CD4-positive, alpha-beta T cell (primary cell): ENCODE data around the gene SH3D19. TPM values are rescaled to one million over a fixed set of nuclear protein-coding genes. Genes with fewer than 3 reads are reported as not detected.

Experiments
- ATAC-seq: fragments of 200-7000 bp; cut with Tn5 transposase; one replicate; pipeline ENCODE4 v1.10.0; 2022; ENCODE audit warnings: mild to moderate bottlenecking; ENCODE audit not compliant: poor library complexity
- CTCF ChIA-PET: fragments of 350-600 bp; sonication (Branson Sonifier 250); formaldehyde crosslinking; loops from one replicate; lab custom pipeline; 2021; ENCODE audit warnings: antibody characterized with exemption, inconsistent platforms; lab: Charles Lee
- POLR2A ChIA-PET: fragments of 350-600 bp; sonication (Branson Sonifier 250); formaldehyde crosslinking; loops from one replicate; lab custom pipeline; 2021; ENCODE audit warnings: antibody characterized with exemption, inconsistent platforms; lab: Charles Lee
- DNase-seq, 14 experiments: peaks; one replicate each; pipeline ENCODE4 v3.0.0-alpha.2; 2013 to 2020; ENCODE audit warnings: mixed read lengths in 2 of 14
- H3K27ac ChIP-seq, 2 donors: one replicate each; pipeline versions ENCODE4 v1.5.1 to v1.7.0; 2013; ENCODE audit warnings: low read length in 2 of 2, low read depth in 1 of 2, mild to moderate bottlenecking in 1 of 2
- H3K27me3 ChIP-seq, 2 experiments: 1 replicate in 1 of 2; 2 replicates in 1 of 2; pipeline versions ENCODE4 v1.6.1 to v1.7.0; 2013; ENCODE audit warnings: low read length in 2 of 2, control low read depth in 1 of 2, mild to moderate bottlenecking in 1 of 2, moderate library complexity in 1 of 2; ENCODE audit not compliant: insufficient read depth in 2 of 2, control insufficient read depth in 1 of 2
- H3K36me3 ChIP-seq: one replicate; pipeline ENCODE4 v1.6.1; 2013; ENCODE audit warnings: low read length, control low read depth; ENCODE audit not compliant: insufficient read depth
- H3K4me1 ChIP-seq: one replicate; pipeline ENCODE4 v1.6.1; 2013; ENCODE audit warnings: low read length, control low read depth; ENCODE audit not compliant: insufficient read depth
- H3K4me3 ChIP-seq: one replicate; pipeline ENCODE4 v1.5.1; 2013; ENCODE audit warnings: mild to moderate bottlenecking, low read length, moderate library complexity
- H3K9me3 ChIP-seq, 2 experiments: 1 replicate in 1 of 2; 2 replicates in 1 of 2; pipeline versions ENCODE4 v1.6.1 to v1.7.0; 2013; ENCODE audit warnings: low read length in 2 of 2, mild to moderate bottlenecking in 2 of 2, control low read depth in 1 of 2, moderate library complexity in 1 of 2; ENCODE audit not compliant: control insufficient read depth in 1 of 2, insufficient read depth in 1 of 2
- H3K27ac Mint-ChIP-seq: one replicate; pipeline ENCODE4 v1.8.0; 2020; ENCODE audit warnings: mixed read lengths
- H3K27me3 Mint-ChIP-seq: one replicate; pipeline ENCODE4 v1.8.0; 2021; ENCODE audit warnings: mixed read lengths
- H3K36me3 Mint-ChIP-seq: one replicate; pipeline ENCODE4 v1.8.0; 2021; ENCODE audit warnings: low read depth, mixed read lengths
- H3K4me1 Mint-ChIP-seq: one replicate; pipeline ENCODE4 v1.8.0; 2021; ENCODE audit warnings: low read depth, mixed read lengths
- H3K4me3 Mint-ChIP-seq: one replicate; pipeline ENCODE4 v1.8.0; 2020; ENCODE audit warnings: mild to moderate bottlenecking, mixed read lengths
- H3K9me3 Mint-ChIP-seq: one replicate; pipeline ENCODE4 v1.8.0; 2020; ENCODE audit warnings: mixed read lengths
- CTCF ChIP-seq: fragments of 200-600 bp; IDR thresholded peaks from one replicate; pipeline ENCODE4 v1.8.0; 2022; ENCODE audit warnings: antibody characterized with exemption, mild to moderate bottlenecking
- intact Hi-C, 2 experiments: fragments of 100-400 bp; cut with DNase I in 1 of 2; cut with micrococcal nuclease in 1 of 2; formaldehyde crosslinking; loops; one replicate each; pipeline versions ENCODE4 v1.15.1 to v1.9.0; 2023 to 2025; cut with DNase I, micrococcal nuclease
- total RNA-seq, 174 experiments: library from RNA in 2 of 174; stranded (reverse) in 2 of 174; gene quantifications; one replicate each; pipeline ENCODE4 v1.2.3 and lab custom pipeline; 2021 to 2026

SH3D19 gene
- total RNA-seq, 2 experiments from 2014 or later, result 0.27 TPM; not detected in 1

- peak in 1 of 14 experiments; percentile 1 for DNase-seq
- no peaks in the 10 kb centered on the region for H3K36me3 Mint-ChIP-seq
- no peaks in the 10 kb centered on the region for H3K4me1 Mint-ChIP-seq
- TF ChIP-seq CTCF, result no peak
- ChIA-PET POLR2A (no interaction called here), CTCF (no interaction called here)
- Histone ChIP-seq H3K27ac (no peak overlapping the region), H3K36me3 (no peaks in the 10 kb centered on the region), H3K27me3 (peaks cover 0 to 16% of the 10 kb centered on the region in 2 experiments), H3K4me3 (no peak overlapping the region), H3K4me1 (no peaks in the 10 kb centered on the region), H3K9me3 (no peaks in the 10 kb centered on the region)
- peaks cover 57% of the 10 kb centered on the region for H3K27me3 Mint-ChIP-seq
- no peak overlapping the region for H3K4me3 Mint-ChIP-seq
- no peak overlapping the region for H3K27ac Mint-ChIP-seq
- H3K9me3 Mint-ChIP-seq, result no peaks in the 10 kb centered on the region
- peak; percentile 24 for ATAC-seq
- intact Hi-C loops, result no loop called here
Observed at GRCh38 chr4:151219948-151220347, 105.5 kb downstream of the SH3D19 start.

GRCh38 chr4:151219091-151219490, 106.3 kb downstream of the SH3D19 start:
- POLR2A ChIA-PET, result no interaction called here
- Histone ChIP-seq H3K27ac (no peak overlapping the region), H3K27me3 (peaks cover 0 to 16% of the 10 kb centered on the region in 2 experiments), H3K9me3 (no peaks in the 10 kb centered on the region), H3K4me1 (no peaks in the 10 kb centered on the region), H3K4me3 (no peak overlapping the region), H3K36me3 (no peaks in the 10 kb centered on the region)
- CTCF ChIA-PET, result no interaction called here
- TF ChIP-seq CTCF, result no peak
- DNase-seq (no peak), ATAC-seq (no peak)
- Mint-ChIP-seq H3K9me3 (no peaks in the 10 kb centered on the region), H3K27me3 (peaks cover 51% of the 10 kb centered on the region), H3K27ac (no peak overlapping the region), H3K4me1 (no peaks in the 10 kb centered on the region), H3K4me3 (no peak overlapping the region), H3K36me3 (no peaks in the 10 kb centered on the region)
- intact Hi-C loops, result no loop called here

- H3K27me3 ChIP-seq, result peaks cover 0 to 10% of the 10 kb centered on the region in 2 experiments
- POLR2A ChIA-PET, result no interaction called here
- Mint-ChIP-seq H3K9me3 (no peaks in the 10 kb centered on the region), H3K36me3 (no peaks in the 10 kb centered on the region), H3K4me1 (no peaks in the 10 kb centered on the region), H3K27ac (no peak overlapping the region), H3K4me3 (no peak overlapping the region), H3K27me3 (peaks cover 44% of the 10 kb centered on the region)
- ATAC-seq (no peak), DNase-seq (no peak)
- no peak overlapping the region for H3K4me3 ChIP-seq
- H3K9me3 ChIP-seq, result no peaks in the 10 kb centered on the region
- no peak for TF ChIP-seq CTCF
- no peaks in the 10 kb centered on the region for H3K4me1 ChIP-seq
- H3K36me3 ChIP-seq, result no peaks in the 10 kb centered on the region
- CTCF ChIA-PET, result no interaction called here
- H3K27ac ChIP-seq, result no peak overlapping the region
- intact Hi-C loops, result no loop called here
Observed at GRCh38 chr4:151218343-151218742, 107.1 kb downstream of the SH3D19 start.
